Middle frontal gyrus (tissue), 1 donor: Measurements from ENCODE around the gene ZNF500.
"Not testable (repeated sequence)": the region's sequence is repeated elsewhere in the genome, so short reads cannot be mapped to it uniquely, and the experiment has no call there.

Experiments
- DNase-seq: peaks from one replicate; pipeline ENCODE4 v3.0.0-alpha.2; 2015; ENCODE audit warnings: low spot score; ENCODE audit errors: extremely low spot score

ZNF500 gene

DNA sequence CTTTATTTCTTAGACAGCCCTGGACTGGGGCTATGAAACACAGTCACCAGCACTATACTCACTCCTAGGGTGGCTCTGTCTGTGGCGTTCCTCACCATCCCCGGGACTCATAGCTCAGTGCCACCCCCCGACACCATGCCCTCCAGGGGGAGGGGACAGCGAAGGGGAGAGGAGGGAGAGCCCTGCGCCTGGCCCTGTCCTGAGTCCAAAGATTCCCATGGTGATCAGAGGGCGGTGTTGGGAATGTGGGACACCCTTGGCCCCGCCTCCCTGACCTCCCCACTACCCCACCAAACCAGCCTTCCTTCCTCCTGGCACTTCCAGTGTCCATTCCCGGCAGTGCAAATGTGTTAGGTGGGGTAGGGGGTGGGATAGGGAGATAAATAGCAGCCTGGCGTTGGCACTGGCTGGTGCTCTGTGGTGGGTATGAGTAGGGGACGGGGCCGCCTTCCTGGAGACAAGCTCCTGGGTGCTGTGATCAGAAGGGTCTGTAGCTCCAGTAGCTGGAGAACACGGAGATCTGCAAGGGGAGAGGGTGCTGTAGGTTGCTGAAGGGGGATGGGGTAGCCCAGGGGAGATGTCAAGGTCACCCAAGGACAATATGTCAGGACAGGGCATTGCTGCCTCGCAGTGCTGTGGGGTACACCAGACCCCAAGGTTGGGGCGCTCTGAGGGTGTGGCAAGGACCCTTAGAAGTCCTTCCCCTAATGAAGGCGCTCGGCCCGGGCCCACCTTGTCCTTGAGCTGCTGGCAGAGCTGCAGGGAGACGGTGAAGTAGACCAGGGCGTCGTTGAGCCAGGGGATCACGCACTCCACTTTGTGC, 30.2 kb upstream of the ZNF500 start:
- DNase-seq = no peak

DNA sequence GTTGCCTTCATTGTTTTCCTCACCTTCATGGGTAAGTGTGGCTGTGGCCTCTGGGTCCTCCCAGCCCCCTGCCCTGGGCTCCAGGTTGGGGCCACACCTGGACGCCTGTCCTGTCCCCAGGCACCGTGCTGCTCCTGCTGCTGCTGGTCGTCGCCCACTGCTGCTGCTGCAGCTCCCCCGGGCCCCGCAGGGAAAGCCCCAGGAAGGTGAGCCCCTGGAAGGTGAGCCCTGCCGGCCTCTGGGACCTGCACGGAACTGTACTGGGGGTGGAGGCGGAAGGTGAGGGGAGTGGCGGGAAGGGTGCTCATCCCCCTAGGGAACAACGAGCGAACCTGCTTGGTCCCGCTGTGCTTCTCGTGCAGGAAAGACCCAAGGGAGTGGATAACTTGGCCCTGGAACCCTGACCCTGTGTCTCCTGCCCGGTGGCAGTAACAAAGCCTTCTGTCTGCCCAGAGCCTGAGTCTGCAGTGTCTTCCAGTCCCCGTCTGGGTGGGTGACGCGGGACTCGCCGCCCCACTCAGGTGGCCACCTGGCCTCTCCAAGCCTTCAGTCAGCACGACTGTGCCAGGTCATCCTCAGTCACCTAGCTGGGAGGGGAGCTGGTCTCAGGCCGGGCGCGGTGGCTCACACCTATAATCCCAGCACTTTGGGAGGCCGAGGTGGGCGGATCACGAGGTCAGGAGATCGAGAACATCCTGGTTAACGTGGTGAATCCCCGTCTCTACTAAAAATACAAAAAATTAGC, 29.0 kb upstream of the ZNF500 start:
- no peak for DNase-seq

DNA sequence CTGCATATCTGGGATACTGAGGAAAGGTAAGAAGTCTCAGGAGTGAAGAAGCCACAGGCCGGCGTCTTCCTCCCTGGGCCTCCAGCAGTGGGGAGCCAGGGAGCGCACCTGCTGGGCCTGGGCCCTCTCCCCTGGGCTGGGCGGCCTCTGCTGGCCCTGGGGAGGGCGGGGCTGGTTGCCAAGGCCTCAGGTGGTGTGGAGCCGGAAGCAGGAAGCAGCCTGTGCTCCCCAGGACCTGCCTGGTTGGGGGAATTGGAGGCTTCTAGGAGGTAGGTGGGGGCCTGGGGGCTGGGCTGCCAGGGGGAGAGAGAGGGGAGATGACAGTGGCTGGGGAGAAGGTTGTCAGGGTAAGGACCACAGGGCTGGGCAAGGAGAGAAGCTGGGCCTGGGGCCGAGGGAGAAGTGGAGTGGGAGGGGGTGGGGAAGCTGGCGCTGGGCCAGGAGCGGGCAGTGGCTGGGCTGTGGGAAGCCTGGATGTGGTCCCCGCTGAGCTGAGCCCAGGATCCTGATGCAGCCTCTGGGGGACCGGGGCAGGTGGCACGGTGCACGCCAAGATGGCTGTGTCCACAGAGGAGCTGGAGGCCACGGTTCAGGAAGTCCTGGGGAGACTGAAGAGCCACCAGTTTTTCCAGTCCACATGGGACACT, 28.3 kb upstream of the ZNF500 start, which contains the start of gene SMIM22:
Gene SMIM22 (plus strand): TSS at position 189 of the 647 bp plus-strand sequence. CDS start 366 bp downstream, at position 555.
- no peak for DNase-seq

DNA sequence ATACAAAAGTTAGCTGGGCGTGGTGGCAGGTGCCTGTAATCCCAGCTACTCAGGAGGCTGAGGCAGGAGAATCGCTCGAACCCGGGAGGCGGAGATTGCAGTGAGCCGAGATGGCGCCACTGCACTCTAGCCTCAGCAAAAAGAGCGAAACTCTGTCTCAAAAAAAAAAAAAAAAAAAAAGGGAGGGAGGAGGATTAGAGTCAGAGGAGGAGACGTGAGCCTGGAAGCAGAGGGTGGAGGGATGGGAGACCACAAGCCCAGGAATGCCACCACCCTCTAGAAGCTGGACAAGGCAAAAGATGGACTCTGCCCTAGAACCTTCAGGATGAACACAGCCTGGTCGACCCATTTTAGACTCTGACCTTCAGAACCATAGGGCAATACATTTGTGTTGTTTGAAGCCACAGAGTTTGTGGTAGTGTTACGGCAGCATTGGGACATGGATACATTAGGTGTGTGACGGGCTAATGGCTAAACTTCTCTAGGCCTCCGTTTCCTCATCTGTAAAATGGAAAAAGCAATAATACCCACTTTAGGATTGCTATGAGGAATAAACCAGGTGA, 26.1 kb upstream of the ZNF500 start:
- no peak for DNase-seq

DNA sequence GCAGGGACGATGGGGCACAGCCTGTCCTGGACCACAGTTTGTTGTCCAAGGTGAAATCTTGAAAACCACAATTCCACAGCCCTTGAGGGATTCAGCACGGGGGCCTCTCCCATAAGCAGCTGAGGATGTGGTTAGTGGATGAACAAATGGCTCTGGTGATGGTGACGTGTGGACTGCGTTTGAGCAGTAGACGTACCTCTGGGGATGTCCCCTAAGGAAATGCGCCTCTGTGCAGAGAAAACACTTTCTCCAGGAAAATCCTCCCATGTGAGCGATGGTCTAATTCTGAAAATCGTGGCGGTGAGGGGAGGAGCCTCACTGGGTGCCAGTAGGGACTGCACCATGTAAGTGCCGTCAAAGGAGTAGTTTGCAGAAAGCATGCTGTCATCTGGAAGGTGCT, 23.9 kb upstream of the ZNF500 start:
- no peak for DNase-seq

DNA sequence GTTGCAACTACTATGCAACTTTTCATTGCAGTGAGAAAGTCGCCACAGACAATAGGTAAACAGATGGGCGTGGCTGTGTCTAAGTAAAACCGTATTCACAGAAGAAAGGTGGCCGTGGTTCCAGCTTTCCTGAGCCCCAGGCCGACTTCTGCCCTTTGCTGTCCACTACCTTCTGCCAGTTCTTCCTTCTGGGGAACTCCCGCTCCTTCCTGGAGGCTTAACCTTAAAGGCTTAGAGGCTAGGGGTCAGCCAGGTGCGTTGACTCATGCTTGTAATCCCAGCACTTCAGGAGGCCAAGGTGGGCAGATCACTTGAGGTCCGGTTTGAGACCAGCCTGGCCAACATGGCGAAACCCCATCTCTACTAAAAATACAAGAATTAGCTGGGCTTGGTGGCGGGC, 23.3 kb upstream of the ZNF500 start:
- no peak for DNase-seq

DNA sequence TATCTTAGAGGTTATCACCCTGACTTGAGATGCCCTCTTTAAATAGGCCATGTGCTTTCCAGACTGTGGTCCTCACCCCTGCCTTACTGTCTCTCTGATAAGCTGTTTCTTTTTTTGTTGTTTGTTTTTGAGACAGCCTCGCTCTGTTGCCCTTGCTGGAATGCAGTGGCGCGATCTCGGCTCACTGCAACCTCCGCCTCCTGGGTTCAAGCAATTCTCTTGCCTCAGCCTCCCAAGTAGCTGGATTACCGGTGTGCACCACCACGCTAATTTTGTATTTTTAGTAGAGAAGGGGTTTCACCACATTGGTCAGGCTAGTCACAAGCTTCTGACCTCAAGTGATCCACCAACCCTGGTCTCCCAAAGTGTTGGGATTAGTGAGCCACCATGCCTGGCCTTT, 21.9 kb upstream of the ZNF500 start:
- DNase-seq = no peak

DNA sequence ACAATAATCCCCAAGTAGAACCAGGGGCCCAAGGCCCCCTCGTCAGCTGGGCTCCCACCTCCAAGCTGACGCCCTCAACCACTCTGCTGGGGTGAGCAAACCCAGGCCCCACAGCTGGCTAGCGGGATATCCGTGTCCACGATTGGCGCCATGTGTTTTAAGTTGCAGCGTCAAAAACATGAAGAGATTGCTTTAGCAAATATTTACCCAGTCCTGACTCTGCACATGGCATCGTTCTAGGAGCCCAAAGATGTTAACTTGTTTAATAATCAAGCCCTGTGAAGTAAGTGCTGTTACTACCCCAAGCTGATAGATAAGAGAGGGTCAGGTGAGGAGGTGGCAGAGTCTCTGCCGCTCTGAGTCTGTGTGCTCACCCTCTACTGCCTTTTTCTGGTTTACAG, 21.5 kb upstream of the ZNF500 start:
- DNase-seq = no peak

DNA sequence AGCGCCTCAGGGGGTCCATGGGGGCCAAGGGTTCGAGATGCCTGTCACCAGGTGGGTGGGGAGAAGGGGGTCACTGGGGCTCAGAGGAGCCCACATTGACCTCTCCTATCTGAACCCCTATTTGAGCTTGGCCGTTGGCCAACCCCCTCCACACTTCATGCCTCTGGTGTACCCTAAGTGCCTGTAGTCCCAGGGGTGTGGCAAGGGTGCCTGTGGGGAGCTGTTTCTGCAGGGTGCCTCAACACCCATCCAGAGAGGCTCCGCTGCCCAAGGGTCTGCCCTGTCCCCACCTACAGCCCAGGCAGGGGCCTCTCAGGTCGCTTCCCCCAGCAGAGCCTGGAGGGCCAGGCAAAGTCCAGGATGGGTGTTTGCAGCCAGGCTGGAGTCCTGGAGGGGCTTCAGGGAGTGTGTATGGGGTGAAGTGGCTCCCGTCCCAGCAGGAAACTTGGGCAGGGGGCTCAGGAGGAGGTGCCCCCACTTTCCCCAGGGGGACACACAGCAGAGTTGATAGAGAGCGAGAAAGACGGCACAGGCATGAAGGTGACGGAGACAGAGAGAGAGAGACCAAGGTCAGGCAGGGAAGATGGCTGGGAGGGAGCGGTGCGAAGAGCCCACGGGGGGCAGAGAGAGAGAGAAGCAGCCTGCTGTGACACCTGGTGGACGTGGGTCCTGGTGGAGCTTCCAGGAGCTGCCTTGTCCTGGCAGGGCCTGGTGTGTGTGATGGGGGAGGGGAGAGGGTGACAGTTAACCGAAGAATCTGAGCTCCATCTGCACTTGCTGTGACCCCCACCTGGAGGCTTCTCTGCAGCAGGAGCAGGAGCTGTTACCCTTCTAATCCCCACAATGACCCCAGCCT, 20.9 kb upstream of the ZNF500 start, which contains the start of gene SEPTIN12:
Gene SEPTIN12 (minus strand): TSS at position 719 of the 856 bp plus-strand sequence. CDS start 700 bp downstream, at position 19.
- no peak for DNase-seq

DNA sequence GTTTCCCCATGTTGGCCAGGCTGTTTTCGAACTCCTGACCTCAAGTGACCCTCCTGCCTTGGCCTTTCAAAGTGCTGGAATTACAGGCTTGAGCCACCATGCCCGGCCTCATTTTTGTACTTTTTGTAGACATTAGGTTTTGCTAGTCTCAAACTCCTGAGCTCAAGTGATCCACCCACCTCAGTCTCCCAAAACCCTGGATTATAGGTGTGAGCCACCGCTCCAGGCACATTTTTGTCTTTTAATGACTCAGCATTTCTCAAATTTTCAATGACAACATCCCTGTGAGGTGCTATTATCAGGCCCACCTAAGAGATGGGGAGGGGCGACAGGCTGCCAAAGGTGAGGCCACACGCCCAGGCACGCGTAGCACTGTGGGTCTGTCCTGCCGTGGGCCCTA, 20.1 kb upstream of the ZNF500 start:
- DNase-seq = no peak

DNA sequence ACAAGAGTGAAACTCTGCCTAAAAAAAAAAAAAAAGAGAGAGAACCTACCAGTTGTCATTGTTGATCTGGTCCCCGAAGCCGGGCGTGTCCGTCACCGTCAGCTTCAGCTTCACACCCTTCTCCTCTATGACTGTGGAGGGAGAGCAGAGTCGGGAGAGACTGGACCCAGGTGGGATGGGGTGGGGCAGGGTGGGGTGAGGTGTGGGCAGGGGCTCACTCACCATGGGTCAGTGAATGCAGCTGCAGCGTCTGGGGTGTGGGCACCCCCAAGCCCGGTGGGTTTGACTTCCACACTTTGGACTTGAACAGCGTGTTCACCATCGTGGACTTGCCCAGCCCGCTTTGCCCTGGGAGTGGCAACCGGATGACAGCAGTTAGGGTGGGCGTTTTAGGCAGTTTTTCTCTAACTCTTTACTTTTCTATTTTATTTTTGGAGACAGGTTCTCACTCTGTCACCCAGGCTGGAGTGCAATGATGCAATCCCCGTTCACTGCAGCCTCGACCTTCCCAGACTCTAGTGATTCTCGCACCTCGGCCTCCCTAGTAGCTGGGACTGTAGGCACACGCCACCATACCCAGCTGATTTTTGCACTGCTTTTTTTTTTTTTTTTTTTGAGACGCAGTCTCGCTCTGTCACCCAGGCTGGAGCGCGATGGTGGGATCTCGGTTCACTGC, 18.9 kb upstream of the ZNF500 start:
- no peak for DNase-seq

DNA sequence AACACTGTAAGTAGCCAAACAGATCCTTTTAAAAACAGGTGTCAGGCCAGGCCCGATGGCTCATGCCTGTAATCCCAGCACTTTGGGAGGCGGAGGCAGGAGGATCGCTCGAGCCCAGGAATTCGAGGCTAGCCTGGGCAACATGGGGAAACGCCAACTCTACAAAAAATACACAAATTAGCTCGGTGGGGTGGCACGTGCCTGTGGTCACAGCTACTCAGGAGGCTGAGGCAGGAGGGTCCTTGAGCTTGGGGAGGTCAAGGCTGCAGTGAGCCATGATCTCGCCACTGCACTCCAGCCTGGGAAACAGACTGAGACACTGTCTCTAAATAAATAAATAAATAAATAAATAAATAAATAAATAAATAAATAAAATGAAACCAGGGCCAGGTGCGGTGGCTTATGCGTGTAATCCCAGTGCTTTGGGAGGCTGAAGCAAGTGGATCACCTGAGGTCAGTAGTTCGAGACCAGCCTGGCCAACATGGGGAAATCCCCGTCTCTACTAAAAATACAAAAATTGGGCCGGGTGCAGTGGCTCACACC, 17.6 kb upstream of the ZNF500 start:
- DNase-seq = not testable (repeated sequence)

DNA sequence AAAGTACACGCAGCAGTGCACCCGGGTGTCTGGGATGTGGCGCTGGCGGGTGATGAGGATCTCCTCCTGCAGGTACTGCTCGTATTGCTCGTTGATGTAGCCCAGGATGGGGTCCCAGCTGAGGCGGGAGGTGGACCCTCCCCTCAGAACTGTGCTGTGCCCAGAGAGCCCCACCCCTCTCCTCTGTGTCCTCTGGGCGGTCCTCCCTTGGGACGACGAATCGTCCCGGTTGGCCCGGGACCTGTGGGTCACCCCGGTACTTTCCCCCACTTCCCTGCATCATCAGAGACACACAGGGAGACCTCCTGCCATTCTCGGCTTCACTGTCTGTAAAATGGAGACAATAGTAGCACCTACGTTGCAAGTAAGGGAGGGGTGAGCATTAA, 17.0 kb upstream of the ZNF500 start:
- no peak for DNase-seq

DNA sequence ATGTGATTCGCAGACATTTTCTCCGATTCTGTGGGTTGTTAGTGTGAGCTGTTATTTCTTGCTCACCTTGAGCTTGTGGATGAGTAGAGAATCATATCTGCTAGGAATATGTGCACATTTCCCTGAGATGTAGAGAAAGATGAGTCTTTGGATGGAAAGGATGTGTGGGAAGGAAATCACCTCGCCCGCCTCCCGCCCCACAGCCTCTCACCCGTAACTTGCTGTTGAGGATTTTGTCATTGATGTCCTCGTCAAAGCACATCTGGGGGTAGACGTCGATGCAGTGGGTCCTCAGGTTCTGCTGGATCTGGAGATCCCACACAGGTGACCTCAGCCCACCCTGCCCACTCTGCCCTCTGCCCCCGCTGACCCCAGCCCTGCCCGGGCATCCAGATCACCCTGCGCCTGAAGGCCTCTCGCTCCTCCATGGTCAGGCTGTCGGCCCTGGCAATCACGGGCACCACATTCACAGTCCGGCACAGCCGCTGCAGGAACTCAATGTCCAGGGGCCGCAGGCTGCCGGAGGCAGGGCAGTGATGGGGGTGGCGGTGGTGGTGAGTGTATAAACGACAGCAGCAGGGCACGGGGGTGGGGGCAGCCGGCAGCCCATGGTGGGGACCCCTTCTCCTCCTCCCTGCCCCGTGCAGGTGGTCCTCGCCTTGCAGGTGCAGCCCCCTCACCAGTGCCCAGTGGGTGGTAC, 16.4 kb upstream of the ZNF500 start:
- no peak for DNase-seq

DNA sequence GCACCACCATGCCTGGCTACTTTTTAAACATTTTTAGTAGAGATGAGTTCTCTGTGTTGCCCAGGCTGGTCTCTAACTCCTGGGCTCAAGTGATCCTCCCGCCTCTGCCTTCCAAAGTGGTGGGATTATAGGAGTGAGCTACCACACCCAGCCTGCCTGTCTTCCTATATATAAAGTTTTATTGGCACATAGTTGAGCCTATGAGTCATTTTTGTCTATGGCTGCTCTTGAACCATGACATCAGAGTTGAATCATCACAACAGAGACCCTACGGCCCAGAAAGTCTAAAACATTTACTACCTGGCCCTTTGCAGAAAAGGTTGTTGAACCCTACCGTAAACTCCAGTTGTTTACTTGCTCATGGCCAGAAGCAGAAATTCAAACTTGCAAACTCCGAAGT, 13.3 kb upstream of the ZNF500 start:
- no peak for DNase-seq

DNA sequence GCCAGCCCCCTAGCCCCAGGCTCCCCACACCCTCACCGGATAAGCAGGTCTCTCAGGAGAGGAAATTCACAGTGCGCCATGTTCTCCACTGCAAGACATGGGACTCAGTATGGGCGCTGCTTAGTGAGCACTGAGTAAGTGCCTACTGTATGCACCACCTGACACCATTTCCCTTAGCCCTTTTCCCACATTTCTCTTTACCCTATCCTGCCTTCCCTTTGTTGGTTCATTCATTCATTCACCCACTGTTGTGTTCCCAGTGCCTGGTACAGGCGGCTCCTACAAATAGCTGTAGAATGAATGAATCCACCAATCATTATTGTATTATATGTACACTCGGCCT, 11.1 kb upstream of the ZNF500 start:
- no peak for DNase-seq

DNA sequence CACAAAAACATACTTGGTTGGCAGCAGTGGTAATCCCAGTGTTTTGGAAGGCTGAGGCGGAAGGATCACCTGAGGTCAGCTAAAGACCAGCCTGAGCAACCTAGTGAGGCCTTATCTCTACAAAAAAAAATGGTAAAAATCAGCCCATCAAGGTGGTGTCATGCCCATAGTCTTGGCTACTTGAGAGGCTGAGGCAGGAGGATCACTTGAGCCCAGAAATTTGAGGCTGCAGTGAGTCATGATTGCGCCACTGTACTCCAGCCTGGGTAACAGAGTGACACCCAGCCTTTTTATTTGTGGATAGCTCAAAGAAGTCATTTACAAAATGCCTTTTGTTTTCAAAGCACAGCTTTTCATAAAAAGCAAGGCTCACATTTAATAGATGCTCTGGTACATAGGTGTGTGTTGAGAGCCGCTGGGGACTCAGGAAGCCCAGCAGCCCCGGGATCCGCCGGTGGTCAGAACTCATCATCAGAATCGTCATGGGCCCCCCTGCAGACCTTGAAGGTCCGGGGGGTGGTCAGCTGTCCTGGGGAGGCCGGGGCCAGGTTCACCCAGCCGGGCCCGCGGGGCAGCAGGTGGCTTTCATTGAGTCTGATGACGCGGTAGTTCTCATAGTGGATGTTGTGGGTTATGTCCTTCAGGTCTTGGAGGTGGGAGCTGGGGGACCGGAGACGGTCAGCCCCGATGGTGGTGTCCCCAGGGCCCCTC, 10.5 kb upstream of the ZNF500 start:
- DNase-seq = no peak

DNA sequence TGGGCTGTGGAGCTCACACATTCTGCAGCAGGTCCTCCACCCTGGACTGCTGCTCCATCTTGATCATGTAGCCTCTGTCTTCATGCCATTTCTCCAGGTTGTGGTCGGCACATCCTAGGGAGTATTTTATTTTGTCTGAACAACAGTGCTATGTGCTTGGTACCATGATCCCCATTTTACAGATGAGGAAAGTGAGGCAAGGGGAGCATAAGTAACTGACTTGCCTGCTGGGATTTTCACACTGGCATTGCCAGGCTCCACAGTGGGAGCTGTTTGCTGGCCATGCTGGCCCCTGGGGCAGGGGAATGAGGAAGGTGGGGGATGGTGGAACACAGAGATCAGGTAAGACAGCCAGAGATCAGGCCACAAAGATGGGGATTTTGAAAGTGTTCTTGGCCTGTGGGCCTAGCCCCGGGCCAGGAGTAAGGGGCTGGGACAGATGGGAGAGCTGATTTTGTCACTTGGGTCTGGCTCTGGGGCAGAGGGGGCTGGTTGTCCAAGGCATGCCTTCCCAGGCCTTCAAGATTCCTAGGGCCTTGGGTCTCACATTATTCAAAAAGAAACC, 9.3 kb upstream of the ZNF500 start:
- no peak for DNase-seq

DNA sequence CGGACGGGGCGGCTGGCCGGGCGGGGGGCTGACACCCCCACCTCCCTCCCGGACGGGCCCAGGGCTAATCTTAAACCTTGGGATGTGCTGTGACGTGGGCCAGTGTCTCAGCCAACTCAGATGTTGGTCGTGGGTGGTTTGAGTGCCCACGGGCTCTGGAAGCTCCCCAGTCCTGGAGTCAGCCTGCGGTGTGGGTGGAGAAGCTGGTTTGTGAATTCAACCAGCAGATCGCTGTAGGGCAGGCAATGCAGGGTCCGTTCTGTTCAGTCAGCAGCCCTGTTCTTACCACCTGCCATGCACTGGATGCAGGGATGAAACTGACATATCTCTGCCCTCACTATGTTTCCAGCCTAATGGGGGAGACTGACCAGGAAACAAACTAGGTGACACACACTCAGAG, 8.0 kb upstream of the ZNF500 start:
- DNase-seq = no peak
